GM18519 (cell line): Measurements from ENCODE around the gene LCE1D.

Experiments used
- ATAC-seq: cut with Tn5 transposase; IDR thresholded peaks from one replicate; pipeline ENCODE4 v1.9.1; 2021; ENCODE audit warnings: mild to moderate bottlenecking, moderate library complexity; ENCODE audit not compliant: unreplicated experiment, low FRiP score

LCE1D gene

DNA sequence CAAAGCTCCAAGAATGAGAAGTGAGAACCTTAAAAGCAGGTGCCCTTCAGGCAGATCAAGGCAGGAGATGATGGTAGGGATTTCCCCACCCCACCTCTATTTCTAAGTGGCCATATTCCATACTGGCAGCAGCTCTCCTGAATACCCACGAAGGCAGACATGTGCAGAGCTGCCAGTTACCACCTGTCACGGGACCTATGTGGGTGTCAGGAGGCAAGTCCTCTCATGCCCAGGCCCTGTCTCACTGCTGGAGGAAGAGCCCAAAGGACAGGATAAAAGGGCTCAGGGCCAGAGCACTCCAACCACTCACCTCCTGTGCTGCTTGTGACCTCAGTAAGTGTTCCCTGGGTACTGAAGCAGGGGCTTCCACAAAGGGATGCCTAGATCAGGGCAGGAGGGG, 14.5 kb downstream of the LCE1D start:
- ATAC-seq: no peak

DNA sequence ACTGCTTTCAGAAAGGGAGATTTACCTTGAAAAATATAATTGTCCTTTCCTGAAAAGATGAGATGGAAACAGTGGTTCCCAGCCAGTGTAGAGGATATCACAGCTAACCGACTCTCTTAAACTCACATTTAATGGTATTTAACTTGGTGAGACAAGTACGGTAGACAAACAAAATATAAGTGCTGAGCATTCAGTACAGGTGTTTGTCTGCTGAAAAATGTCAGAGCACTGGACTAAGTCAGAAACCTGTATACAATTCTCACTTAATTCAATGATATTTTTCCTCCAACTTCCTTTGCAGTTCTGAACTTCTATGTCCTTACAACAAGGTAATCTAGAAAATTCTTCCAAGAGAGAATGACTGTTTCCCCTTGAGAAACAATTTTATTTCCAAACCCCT, 15.2 kb downstream of the LCE1D start, which contains the start of gene LCE1B:
TSS of gene LCE1B (plus strand) at position 301 of the 400 bp plus-strand sequence. CDS start 476 bp downstream, outside the sequence.
- ATAC-seq: no peak

DNA sequence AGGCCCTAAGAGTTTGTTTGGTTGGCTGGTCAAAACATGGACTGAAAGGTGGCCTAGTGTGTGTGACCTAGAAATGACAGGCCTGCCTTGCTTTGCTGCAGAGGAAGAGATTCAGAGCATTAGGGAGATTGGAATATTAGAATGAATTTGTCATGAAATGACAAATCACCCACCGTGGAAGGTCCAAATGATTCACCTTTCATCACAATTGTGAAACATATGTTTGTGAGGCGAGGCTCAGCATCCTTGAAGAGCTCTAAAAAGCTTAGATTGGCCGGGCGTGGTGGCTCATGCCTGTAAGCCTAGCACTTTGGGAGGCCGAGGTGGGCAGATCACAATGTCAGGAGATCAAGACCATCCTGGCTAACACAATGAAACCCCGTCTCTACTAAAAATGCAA, 20.8 kb downstream of the LCE1D start:
- no peak for ATAC-seq

DNA sequence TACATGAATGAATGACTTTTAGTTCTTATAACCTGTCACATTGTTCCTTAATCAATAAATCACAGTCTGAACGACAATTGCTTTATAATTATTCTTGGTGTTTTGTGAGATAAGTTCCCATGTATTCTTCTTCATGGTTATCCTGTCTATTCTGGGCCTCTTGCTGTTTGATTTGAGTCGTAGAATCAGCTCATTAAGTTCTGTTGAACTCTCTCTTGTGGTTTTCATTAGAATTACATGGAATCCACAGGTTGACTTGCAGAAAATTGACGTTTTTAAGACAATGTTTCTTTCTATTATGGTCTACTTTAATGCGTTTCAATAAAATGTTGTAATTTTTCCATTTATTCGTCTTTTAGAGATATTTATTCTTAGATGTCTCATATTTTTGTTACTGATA, 26.8 kb downstream of the LCE1D start:
- no peak for ATAC-seq

DNA sequence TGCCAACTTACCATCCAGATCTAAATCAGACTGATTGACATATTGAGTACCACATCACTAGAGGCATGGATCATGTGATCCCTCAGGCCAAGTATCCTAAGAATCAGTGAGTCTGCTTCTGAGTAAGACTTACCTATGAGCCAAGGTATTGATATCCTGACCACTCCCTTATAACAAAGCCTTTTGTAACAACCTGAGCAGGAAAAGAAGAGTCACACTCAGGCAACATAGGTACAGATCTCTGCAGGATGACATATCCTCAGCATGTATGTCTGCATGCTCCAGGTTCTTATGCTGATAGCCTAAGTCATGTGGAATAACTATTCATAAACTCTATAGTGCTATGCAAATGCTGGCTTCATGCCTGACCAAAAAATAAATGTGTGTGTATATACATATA, 28.4 kb downstream of the LCE1D start:
- ATAC-seq: no peak

DNA sequence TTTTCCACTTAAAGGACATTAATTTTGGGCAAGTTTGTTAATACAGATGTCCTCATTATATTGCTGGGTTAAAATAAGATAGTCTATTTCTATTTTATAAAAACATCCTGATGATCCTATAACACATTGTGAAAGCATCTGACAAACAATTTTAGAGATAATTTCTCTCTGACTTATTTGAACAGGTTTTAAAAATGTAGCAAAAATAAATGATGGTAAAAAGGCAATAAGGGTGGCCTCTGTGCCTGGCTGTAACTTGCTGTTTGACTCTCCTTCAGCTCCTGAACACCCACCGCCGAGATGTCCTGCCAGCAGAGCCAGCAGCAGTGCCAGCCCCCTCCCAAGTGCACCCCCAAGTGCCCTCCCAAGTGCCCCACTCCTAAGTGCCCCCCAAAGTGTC, 30.7 kb downstream of the LCE1D start, which contains the start of gene LCE1A:
TSS of gene LCE1A (plus strand) at position 301 of the 400 bp plus-strand sequence. CDS start at position 301, 0 bp downstream.
- no peak for ATAC-seq

DNA sequence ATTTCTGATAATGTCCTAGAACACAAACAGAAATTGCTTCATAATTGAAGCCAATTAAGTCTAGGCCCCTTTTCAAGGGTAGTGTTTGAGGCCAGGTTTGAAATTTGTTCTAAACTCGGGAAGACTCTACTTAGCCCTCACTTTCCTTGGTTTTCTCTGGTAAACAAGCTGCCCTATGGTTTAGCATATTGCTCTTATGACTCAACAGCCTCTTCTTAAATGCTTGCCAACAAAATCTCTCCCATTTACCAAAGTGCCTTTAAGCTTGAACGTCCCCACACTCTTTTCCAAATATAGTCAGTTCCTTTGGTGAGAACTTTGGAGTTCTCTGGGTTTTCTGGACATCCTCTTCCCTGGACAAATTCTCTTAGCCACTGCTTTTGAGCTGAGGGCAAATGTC, 40.3 kb downstream of the LCE1D start:
- no peak for ATAC-seq

DNA sequence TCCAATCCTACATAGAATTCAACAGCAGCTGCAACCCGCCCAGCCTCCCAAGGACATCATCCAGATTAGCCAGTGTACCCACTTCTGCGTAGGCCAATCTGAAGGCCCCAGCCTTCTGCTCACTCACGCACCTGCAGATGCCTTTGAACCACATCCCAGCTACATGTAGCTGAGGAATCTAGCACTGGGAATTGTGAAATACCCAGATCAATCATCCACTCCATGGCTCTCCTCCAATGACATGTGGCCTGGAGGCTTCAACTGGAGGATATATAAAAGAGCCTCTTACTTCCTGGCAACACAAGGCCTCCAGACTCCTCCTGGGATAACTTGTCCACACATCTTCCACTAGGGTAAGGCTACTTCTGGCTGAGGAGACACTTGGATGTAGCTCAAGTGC, 46.0 kb downstream of the LCE1D start, which contains the start of gene LCE6A:
TSS of gene LCE6A (plus strand) at position 301 of the 400 bp plus-strand sequence. CDS start 665 bp downstream, outside the sequence.
- no peak for ATAC-seq
